Loucy (cell line): Measurements from ENCODE around the gene APLP1.

Source experiments
- EZH2phosphoT487 ChIP-seq: fragments of 200-600 bp; IDR thresholded peaks from 2 replicates; pipeline ENCODE4 v1.6.1; 2018; ENCODE audit warnings: antibody characterized with exemption, mild to moderate bottlenecking, moderate library complexity, borderline replicate concordance
- TF ChIP-seq, protein P1 (sequence below): fragments of 200-600 bp; sonication (generic); conservative IDR thresholded peaks from 2 replicates; pipeline ENCODE4 v1.5.1; 2014; ENCODE audit warnings: mild to moderate bottlenecking, antibody characterized with exemption, low read length

DNA sequence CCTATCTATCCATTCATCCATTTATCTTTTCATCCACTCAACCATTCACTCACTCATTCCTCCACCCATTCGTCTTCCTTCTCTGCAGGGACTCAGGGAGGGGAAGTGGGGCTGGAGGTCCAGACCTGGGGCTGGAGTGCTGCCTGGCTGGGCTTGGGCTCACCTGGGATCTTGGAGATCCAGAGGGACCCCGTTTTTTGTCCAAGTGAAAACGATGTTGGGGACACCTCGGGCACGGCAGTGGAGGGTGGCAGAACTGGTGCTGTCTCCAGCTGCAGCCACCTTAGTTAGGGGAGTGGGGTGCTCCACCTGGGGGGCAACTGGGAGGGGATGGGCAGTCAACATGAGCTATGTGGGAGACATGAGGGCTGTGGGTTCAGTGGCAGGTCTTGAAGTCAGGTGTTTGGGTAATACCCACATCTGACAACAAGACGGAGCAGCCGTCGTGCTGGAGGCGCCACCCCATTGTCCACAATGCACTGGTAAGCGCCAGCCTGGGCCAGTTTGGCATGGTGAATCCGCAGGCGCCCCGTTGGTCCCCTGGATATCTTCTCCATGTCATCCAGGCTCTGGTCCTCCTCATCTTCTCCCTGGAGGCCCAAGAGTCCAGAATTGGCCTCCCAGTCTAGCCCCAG, 26.3 kb upstream of the APLP1 start:
- TF ChIP-seq, protein P1, sequence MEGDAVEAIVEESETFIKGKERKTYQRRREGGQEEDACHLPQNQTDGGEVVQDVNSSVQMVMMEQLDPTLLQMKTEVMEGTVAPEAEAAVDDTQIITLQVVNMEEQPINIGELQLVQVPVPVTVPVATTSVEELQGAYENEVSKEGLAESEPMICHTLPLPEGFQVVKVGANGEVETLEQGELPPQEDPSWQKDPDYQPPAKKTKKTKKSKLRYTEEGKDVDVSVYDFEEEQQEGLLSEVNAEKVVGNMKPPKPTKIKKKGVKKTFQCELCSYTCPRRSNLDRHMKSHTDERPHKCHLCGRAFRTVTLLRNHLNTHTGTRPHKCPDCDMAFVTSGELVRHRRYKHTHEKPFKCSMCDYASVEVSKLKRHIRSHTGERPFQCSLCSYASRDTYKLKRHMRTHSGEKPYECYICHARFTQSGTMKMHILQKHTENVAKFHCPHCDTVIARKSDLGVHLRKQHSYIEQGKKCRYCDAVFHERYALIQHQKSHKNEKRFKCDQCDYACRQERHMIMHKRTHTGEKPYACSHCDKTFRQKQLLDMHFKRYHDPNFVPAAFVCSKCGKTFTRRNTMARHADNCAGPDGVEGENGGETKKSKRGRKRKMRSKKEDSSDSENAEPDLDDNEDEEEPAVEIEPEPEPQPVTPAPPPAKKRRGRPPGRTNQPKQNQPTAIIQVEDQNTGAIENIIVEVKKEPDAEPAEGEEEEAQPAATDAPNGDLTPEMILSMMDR = no peak
- no peak for TF ChIP-seq EZH2phosphoT487
